OCI-LY7 (cell line): ENCODE data around the gene SCN4A. TPM values are rescaled to one million over a fixed set of nuclear protein-coding genes. Genes with fewer than 3 reads are reported as not detected.

Experiments
- BruUV-seq: library from RNA; stranded (reverse); fragments of 400-500 nt; replicated peaks from 2 replicates; lab custom pipeline; 2021; lab: Mats Ljungman, UMichigan
- CTCF ChIA-PET: fragments of 300-600 bp; sonication (Branson Sonifier 250); formaldehyde crosslinking; loops from one replicate; lab custom pipeline; 2022; ENCODE audit warnings: antibody characterized with exemption; ENCODE audit not compliant: unreplicated experiment; lab: Charles Lee
- POLR2A ChIA-PET: fragments of 300-600 bp; sonication (Branson Sonifier 250); formaldehyde crosslinking; loops from one replicate; lab custom pipeline; 2022; ENCODE audit warnings: antibody characterized with exemption; lab: Charles Lee
- DNase-seq: peaks from one replicate; pipeline ENCODE4 v3.0.0-alpha.2; 2015; ENCODE audit warnings: low spot score
- H2AFZ ChIP-seq: fragments of 200-600 bp; sonication (generic), shearing (Covaris generic); 2 replicates; pipeline ENCODE4 v1.6.1; 2014; ENCODE audit warnings: mild to moderate bottlenecking, antibody characterized with exemption, low read length, moderate library complexity
- H3K27ac ChIP-seq: fragments of 200-600 bp; sonication (generic); 2 replicates; pipeline ENCODE4 v1.5.1; 2014; ENCODE audit warnings: mixed run types, low read depth, mild to moderate bottlenecking, moderate library complexity, low read length, inconsistent platforms; ENCODE audit not compliant: poor library complexity, severe bottlenecking
- H3K36me3 ChIP-seq: fragments of 200-600 bp; sonication (generic); 2 replicates; pipeline ENCODE4 v1.6.1; 2014; ENCODE audit warnings: mild to moderate bottlenecking, antibody characterized with exemption, low read length, moderate library complexity, mixed read lengths; ENCODE audit not compliant: insufficient read depth
- H3K4me1 ChIP-seq: fragments of 200-600 bp; sonication (generic); 2 replicates; pipeline ENCODE4 v1.5.1; 2014; ENCODE audit warnings: mild to moderate bottlenecking, low read length; ENCODE audit not compliant: insufficient read depth, poor library complexity, severe bottlenecking
- H3K4me2 ChIP-seq: fragments of 200-600 bp; sonication (generic); 2 replicates; pipeline ENCODE4 v1.6.1; 2014; ENCODE audit warnings: mild to moderate bottlenecking, low read length
- H3K4me3 ChIP-seq: fragments of 200-600 bp; sonication (generic); 2 replicates; pipeline ENCODE4 v1.5.1; 2014; ENCODE audit warnings: mild to moderate bottlenecking, low read depth, low read length; ENCODE audit not compliant: poor library complexity, severe bottlenecking
- H3K79me2 ChIP-seq: fragments of 200-600 bp; sonication (generic); 2 replicates; pipeline ENCODE4 v1.6.1; 2016; ENCODE audit warnings: low read depth, mild to moderate bottlenecking, low read length, moderate library complexity, mixed read lengths; ENCODE audit not compliant: insufficient read depth
- H3K9me2 ChIP-seq: fragments of 200-600 bp; sonication (generic); 2 replicates; pipeline ENCODE4 v1.6.1; 2016; ENCODE audit warnings: mild to moderate bottlenecking, low read length, mixed read lengths; ENCODE audit not compliant: insufficient read depth
- H3K9me3 ChIP-seq: fragments of 200-600 bp; sonication (generic); 2 replicates; pipeline ENCODE4 v1.6.1; 2014; ENCODE audit warnings: mild to moderate bottlenecking, mixed run types, low read length, mixed read lengths
- H4K20me1 ChIP-seq: fragments of 200-600 bp; sonication (generic); 2 replicates; pipeline ENCODE4 v1.6.1; 2014; ENCODE audit warnings: mild to moderate bottlenecking, antibody characterized with exemption, low read length, moderate library complexity, mixed read lengths; ENCODE audit not compliant: insufficient read depth
- CTCF ChIP-seq: fragments of 200-600 bp; sonication (generic); conservative IDR thresholded peaks from 2 replicates; pipeline ENCODE4 v1.5.1; 2014; ENCODE audit warnings: mild to moderate bottlenecking, antibody characterized with exemption, low read length, moderate library complexity, mixed read lengths
- EZH2phosphoT487 ChIP-seq: fragments of 200-600 bp; sonication (generic); IDR thresholded peaks from 2 replicates; pipeline ENCODE4 v1.6.1; 2018; ENCODE audit warnings: low read depth, borderline replicate concordance, mild to moderate bottlenecking, mixed run types, antibody characterized with exemption, low read length, moderate library complexity, mixed read lengths
- intact Hi-C: fragments of 100-400 bp; cut with micrococcal nuclease; formaldehyde crosslinking; loops from one replicate; pipeline ENCODE4 v1.10.0; 2022; ENCODE audit not compliant: unreplicated experiment
- total RNA-seq, 2 experiments: library from RNA; depleted of rRNA in 1 of 2; stranded (reverse); fragments of >200 nt in 1 of 2; shearing (Covaris generic) in 1 of 2; gene quantifications; 2 replicates each; pipeline ENCODE4 v1.2.3, GENCODE V29; 2014 to 2022

SCN4A gene
- total RNA-seq, 2 experiments from 2014 or later = 6.4 to 9.0 TPM

DNA sequence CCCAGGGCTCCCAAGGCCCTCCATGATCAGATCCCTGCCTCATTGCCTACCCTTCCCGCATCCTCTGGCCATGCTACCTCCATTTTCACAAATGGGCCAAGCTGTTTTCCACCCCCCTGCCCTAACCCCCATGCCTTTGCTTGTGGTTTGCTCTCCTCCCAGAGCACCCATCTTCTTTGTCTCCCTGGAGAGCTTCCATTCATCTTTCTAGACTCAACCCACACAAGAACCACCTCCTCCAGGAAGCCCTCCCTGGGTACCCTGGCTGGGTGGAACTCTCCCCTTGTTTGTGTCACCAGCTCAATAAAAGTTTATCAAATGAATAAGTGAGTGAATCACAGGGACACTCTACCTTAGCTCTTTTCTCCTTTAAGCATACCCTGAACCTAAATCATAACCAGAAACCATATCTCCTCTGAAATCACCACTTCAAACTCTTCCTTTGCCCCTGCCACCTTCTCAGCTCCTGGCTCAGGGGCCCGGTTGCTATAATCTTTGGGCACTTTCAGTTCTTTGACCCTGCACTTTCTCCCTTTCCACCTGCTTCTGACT is 2.9 kb upstream of the SCN4A start:
- no peak for TF ChIP-seq EZH2phosphoT487
- no peak for TF ChIP-seq CTCF
- Histone ChIP-seq H3K36me3 (no peaks in the 10 kb centered on the region), H3K4me2 (no peak overlapping the region), H3K4me1 (peaks cover 4% of the 10 kb centered on the region), H4K20me1 (no peaks in the 10 kb centered on the region), H3K9me2 (no peaks in the 10 kb centered on the region), H2AFZ (no peak overlapping the region), H3K9me3 (no peaks in the 10 kb centered on the region), H3K27ac (no peak overlapping the region), H3K4me3 (no peak overlapping the region), H3K79me2 (no peaks in the 10 kb centered on the region)
- ChIA-PET POLR2A (interaction anchor here (0.6 to 1.6 kb wide), 4 partner anchors 21 to 203 kb away, joined by 3 to 4 read pairs (median 4); no protein-coding TSS in a partner anchor), CTCF (interaction anchor here (0.5 kb wide), 1 partner anchor 8 kb away, joined by 4 read pairs; no protein-coding TSS in a partner anchor)
- BruUV-seq = no TSS peak
- intact Hi-C loops = no loop called here
- DNase-seq = no peak

- ChIA-PET POLR2A (interaction anchor here (1.6 kb wide), 1 partner anchor 20 kb away, joined by 4 read pairs; no protein-coding TSS in a partner anchor), CTCF (no interaction called here)
- no peak overlapping the region for H3K4me2 ChIP-seq
These were observed 2.0 kb upstream of the SCN4A start for GRCh38 chr17:63974594-63975192.

More at GRCh38 chr17:63974594-63975192, 2.0 kb upstream of the SCN4A start:
- H3K27ac ChIP-seq = no peak overlapping the region
- H2AFZ ChIP-seq = no peak overlapping the region
- H4K20me1 ChIP-seq = no peaks in the 10 kb centered on the region
- no peaks in the 10 kb centered on the region for H3K9me3 ChIP-seq
- intact Hi-C loops = no loop called here
- H3K36me3 ChIP-seq = no peaks in the 10 kb centered on the region
- no peak for TF ChIP-seq EZH2phosphoT487
- TF ChIP-seq CTCF = no peak
- peaks cover 4% of the 10 kb centered on the region for H3K4me1 ChIP-seq
- no peaks in the 10 kb centered on the region for H3K79me2 ChIP-seq
- DNase-seq = no peak
- BruUV-seq = no TSS peak
- no peaks in the 10 kb centered on the region for H3K9me2 ChIP-seq
- no peak overlapping the region for H3K4me3 ChIP-seq
